ENCODE results near the gene GCSAM.

The GCSAM gene

GRCh38 chr3:112129925-112130637, 3.0 kb downstream of the GCSAM start:
- DNase-seq (ENCODE audit: low read depth, low spot score): no peak

GRCh38 chr3:112128843-112129727, 4.0 kb downstream of the GCSAM start:
- no peak for DNase-seq (ENCODE audit: low read depth, low spot score)

- no peak for DNase-seq (ENCODE audit: low read depth, low spot score)
These were observed 5.2 kb downstream of the GCSAM start for GRCh38 chr3:112127522-112128494.

GRCh38 chr3:112126511-112126911, 6.5 kb downstream of the GCSAM start:
- peak; percentile 59 for DNase-seq (ENCODE audit: low read depth, low spot score)

GRCh38 chr3:112124907-112125607, 8.0 kb downstream of the GCSAM start:
- no peak for DNase-seq (ENCODE audit: low read depth, low spot score)

GRCh38 chr3:112123548-112123947, 9.5 kb downstream of the GCSAM start:
- DNase-seq (ENCODE audit: low read depth, low spot score): no peak

GRCh38 chr3:112122870-112123269, 10.2 kb downstream of the GCSAM start:
- no peak for DNase-seq (ENCODE audit: low read depth, low spot score)

- no peak for DNase-seq (ENCODE audit: low read depth, low spot score)
These were observed 11.2 kb downstream of the GCSAM start for GRCh38 chr3:112121577-112122547.

- DNase-seq (ENCODE audit: low read depth, low spot score): no peak
These were observed 12.8 kb downstream of the GCSAM start for GRCh38 chr3:112119962-112120836.

GRCh38 chr3:112117841-112118571, 15.0 kb downstream of the GCSAM start:
- DNase-seq (ENCODE audit: low read depth, low spot score): no peak

- no peak for DNase-seq (ENCODE audit: low read depth, low spot score)
These were observed 15.6 kb downstream of the GCSAM start for GRCh38 chr3:112117415-112117814.

GRCh38 chr3:112116748-112117186, 16.3 kb downstream of the GCSAM start:
- DNase-seq (ENCODE audit: low read depth, low spot score): no peak

- DNase-seq (ENCODE audit: low read depth, low spot score): no peak
These were observed 17.2 kb downstream of the GCSAM start for GRCh38 chr3:112115806-112116383.

- DNase-seq (ENCODE audit: low read depth, low spot score): no peak
These were observed 17.8 kb downstream of the GCSAM start for GRCh38 chr3:112115161-112115739.

GRCh38 chr3:112114576-112115160, 18.4 kb downstream of the GCSAM start:
- DNase-seq (ENCODE audit: low read depth, low spot score): no peak

- DNase-seq (ENCODE audit: low read depth, low spot score): peak; percentile 81
These were observed 21.2 kb downstream of the GCSAM start for GRCh38 chr3:112111785-112112402.

- no peak for DNase-seq (ENCODE audit: low read depth, low spot score)
These were observed 23.7 kb downstream of the GCSAM start for GRCh38 chr3:112109322-112109721.
